Kidney (tissue), 14 donors: ENCODE data around the gene RTKN2. TPM values are rescaled to one million over a fixed set of nuclear protein-coding genes. Genes with fewer than 3 reads are reported as not detected.

Experiments
- DNase-seq, 5 donors: peaks; one replicate each; pipeline ENCODE4 v3.0.0-alpha.2; 2013 to 2020
- FAIRE-seq: peaks from 2 replicates; lab custom pipeline; 2012; peaks lifted over from hg19 to GRCh38; lab: Jason Lieb, UNC
- H3K27ac ChIP-seq, 2 donors: one replicate each; pipeline ENCODE4 v1.7.0; 2013; ENCODE audit warnings: low read depth in 2 of 2, low read length in 2 of 2, inconsistent platforms in 1 of 2
- H3K27me3 ChIP-seq: one replicate; pipeline ENCODE4 v1.7.1; 2013; ENCODE audit warnings: low read length, inconsistent platforms; ENCODE audit not compliant: control insufficient read depth, insufficient read depth
- H3K36me3 ChIP-seq, 3 donors: one replicate each; pipeline versions ENCODE4 v1.7.0 to v1.7.1; 2013; ENCODE audit warnings: low read length in 3 of 3, control low read depth in 1 of 3, inconsistent platforms in 1 of 3; ENCODE audit not compliant: insufficient read depth in 3 of 3, control insufficient read depth in 2 of 3
- H3K4me1 ChIP-seq, 3 donors: one replicate each; pipeline versions ENCODE4 v1.7.0 to v1.7.1; 2013; ENCODE audit warnings: low read length in 3 of 3, inconsistent platforms in 1 of 3, low read depth in 1 of 3; ENCODE audit not compliant: control insufficient read depth in 2 of 3, insufficient read depth in 2 of 3
- H3K4me3 ChIP-seq, 3 donors: one replicate each; pipeline versions ENCODE4 v1.7.0 to v1.8.1; 2013; ENCODE audit warnings: low read length in 3 of 3, control low read depth in 1 of 3, inconsistent platforms in 1 of 3
- H3K9ac ChIP-seq, 3 donors: one replicate each; pipeline versions ENCODE4 v1.7.0 to v1.7.1; 2013; ENCODE audit warnings: low read length in 3 of 3, control low read depth in 1 of 3, inconsistent platforms in 1 of 3
- H3K9me3 ChIP-seq, 3 donors: one replicate each; pipeline versions ENCODE4 v1.7.0 to v1.7.1; 2013; ENCODE audit warnings: low read length in 3 of 3, control low read depth in 1 of 3, inconsistent platforms in 1 of 3; ENCODE audit not compliant: control insufficient read depth in 2 of 3, insufficient read depth in 1 of 3
- intact Hi-C: fragments of 100-400 bp; cut with DNase I; formaldehyde crosslinking; loops from one replicate; pipeline ENCODE4 v1.11.1; 2022
- polyA plus RNA-seq: library from polyadenylated mRNA; stranded (reverse); fragments of 350-450 nt; fragmentation: Illumina TruSeq; extraction: RNeasy Lipid Tissue Mini Kit (QIAGEN cat#74804); gene quantifications from one replicate; pipeline ENCODE4 v1.2.3, GENCODE V29; 2014; ENCODE audit warnings: low read depth, low replicate concordance; ENCODE audit not compliant: insufficient read depth
- total RNA-seq: library from RNA; stranded (reverse); fragmentation: NEBNext Ultra II Directional; extraction: Animal tissue kit (Norgen Biotek cat#: 25700); gene quantifications from one replicate; pipeline ENCODE4 v1.2.1, GENCODE V29; 2021
- TF ChIP-seq, protein P1 (sequence below): IDR thresholded peaks from 3 replicates; pipeline ENCODE4 v1.5.1; 2012; ENCODE audit warnings: mild to moderate bottlenecking, moderate library complexity, borderline replicate concordance; ENCODE audit not compliant: insufficient read depth; ENCODE audit errors: extremely low read depth
- donor health status: control.
- donor health status: control.
- donor health status: control.
- donor health status: control.
- donor health status: control.
- donor health status: DM: yes; HTN: yes; CAD: no.
- donor health status: Normal renal cell carcinoma (clear cell type).

RTKN2 gene
- total and polyA plus RNA-seq, 2 donors from 2014 or later, result 0.24 to 1.6 TPM

DNA sequence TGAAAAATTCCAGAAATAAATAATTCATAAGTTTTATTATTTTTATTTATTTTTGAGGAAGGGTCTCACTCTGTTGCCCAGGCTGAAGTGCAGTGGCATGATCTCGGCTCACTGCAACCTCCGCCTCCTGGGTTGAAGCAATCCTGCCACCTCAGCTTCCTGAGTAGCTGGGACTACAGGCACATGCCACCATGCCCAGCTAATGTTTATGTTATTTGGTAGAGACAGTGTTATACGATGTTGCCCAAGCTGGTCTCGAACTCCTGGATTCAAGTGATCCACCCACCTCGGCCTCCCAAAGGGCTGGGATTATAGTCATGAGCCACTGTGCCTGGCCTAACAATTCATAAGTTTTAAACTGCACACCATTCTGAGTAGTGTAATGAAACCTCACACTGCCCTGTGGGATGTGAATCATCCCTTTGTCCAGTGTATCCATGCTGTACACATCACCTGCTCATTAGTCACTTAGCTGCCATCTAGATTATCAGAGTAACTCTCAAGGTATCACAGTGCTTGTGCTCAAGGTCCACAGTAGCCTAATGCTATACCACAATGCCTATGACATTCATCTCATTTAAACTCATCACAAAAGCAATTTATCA, 17.9 kb downstream of the RTKN2 start:
- H3K4me1 ChIP-seq, result no peaks in the 10 kb centered on the region
- no peaks in the 10 kb centered on the region for H3K9me3 ChIP-seq
- TF ChIP-seq, protein P1, sequence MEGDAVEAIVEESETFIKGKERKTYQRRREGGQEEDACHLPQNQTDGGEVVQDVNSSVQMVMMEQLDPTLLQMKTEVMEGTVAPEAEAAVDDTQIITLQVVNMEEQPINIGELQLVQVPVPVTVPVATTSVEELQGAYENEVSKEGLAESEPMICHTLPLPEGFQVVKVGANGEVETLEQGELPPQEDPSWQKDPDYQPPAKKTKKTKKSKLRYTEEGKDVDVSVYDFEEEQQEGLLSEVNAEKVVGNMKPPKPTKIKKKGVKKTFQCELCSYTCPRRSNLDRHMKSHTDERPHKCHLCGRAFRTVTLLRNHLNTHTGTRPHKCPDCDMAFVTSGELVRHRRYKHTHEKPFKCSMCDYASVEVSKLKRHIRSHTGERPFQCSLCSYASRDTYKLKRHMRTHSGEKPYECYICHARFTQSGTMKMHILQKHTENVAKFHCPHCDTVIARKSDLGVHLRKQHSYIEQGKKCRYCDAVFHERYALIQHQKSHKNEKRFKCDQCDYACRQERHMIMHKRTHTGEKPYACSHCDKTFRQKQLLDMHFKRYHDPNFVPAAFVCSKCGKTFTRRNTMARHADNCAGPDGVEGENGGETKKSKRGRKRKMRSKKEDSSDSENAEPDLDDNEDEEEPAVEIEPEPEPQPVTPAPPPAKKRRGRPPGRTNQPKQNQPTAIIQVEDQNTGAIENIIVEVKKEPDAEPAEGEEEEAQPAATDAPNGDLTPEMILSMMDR, result no peak
- no peak overlapping the region for H3K4me3 ChIP-seq
- no peaks in the 10 kb centered on the region for H3K36me3 ChIP-seq
- H3K27ac ChIP-seq, result no peak overlapping the region
- FAIRE-seq (no peak), DNase-seq (no peak)
- H3K27me3 ChIP-seq, result no peaks in the 10 kb centered on the region
- H3K9ac ChIP-seq, result no peak overlapping the region
- intact Hi-C loops, result no loop called here

DNA sequence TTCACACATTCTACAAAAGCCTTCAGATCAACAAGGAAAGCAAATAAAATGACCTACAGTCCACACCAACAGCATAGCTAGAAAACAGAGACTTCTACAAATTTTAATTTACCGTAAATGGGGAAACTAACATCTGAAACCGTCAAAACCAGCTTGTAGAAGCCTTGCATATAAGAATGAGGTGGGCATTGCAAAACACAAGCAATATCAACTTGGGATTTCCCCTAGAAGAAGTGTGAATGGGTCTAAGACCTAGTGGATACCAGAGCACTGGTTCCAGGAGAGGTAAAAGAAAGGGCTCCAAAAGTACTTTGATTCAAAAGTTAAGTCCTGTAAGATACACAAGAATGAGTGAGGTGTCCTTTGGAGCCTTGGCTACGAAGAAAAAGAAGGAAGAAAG, 18.7 kb downstream of the RTKN2 start:
- H3K4me1 ChIP-seq, result no peaks in the 10 kb centered on the region
- H3K9me3 ChIP-seq, result no peaks in the 10 kb centered on the region
- H3K27ac ChIP-seq, result no peak overlapping the region
- intact Hi-C loops, result no loop called here
- TF ChIP-seq, protein P1, result no peak
- no peak overlapping the region for H3K9ac ChIP-seq
- H3K36me3 ChIP-seq, result no peaks in the 10 kb centered on the region
- DNase-seq (no peak), FAIRE-seq (no peak)
- no peak overlapping the region for H3K4me3 ChIP-seq
- no peaks in the 10 kb centered on the region for H3K27me3 ChIP-seq

DNA sequence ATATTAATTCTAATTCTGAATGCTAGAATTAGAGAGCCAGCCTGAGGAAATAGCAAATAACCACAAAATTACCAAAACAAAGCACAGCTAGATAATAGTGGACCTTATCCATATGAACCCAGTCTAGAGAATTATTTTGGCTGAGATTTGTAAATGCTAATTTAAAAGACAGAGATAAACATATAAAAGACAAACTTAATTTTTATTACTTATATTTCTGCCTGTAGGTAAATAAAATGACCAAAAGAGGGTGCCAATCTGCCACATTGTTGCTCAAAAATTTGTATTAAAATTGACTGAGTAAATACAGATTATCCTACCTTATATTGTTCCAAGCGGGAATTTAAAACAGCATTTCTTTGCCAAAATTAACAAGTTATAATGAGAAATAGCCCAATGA, 20.2 kb downstream of the RTKN2 start:
- Histone ChIP-seq H3K4me3 (no peak overlapping the region), H3K27ac (no peak overlapping the region), H3K36me3 (no peaks in the 10 kb centered on the region), H3K9me3 (no peaks in the 10 kb centered on the region), H3K4me1 (no peaks in the 10 kb centered on the region), H3K27me3 (no peaks in the 10 kb centered on the region), H3K9ac (no peak overlapping the region)
- intact Hi-C loops, result no loop called here
- DNase-seq (no peak), FAIRE-seq (no peak)
- TF ChIP-seq, protein P1, result no peak
